Natural killer cell treated with Interleukin-12 subunit alpha and Interleukin-12 subunit beta and Interleukin-15 and Interleukin-18, amount 100 ng/mL, for 72 hours (primary cell): Measurements from ENCODE around the gene SMS. TPM values are rescaled to one million over a fixed set of nuclear protein-coding genes. Genes with fewer than 3 reads are reported as not detected.

Experiments
- ATAC-seq, 2 donors: fragments of 150-1000 bp; cut with Tn5 transposase in 1 of 2; sonication (Bioruptor Pico), chemical (Tn5 transposase) in 1 of 2; 2 replicates each; pipeline ENCODE4 v1.10.0; 2021
- DNase-seq: peaks from one replicate; pipeline ENCODE4 v3.0.0; 2022; ENCODE audit warnings: low spot score
- H3K27ac Mint-ChIP-seq, 2 donors: 1 replicate in 1 of 2; 2 replicates in 1 of 2; pipeline ENCODE4 v1.8.0; 2022; ENCODE audit warnings: mixed read lengths in 2 of 2, mild to moderate bottlenecking in 1 of 2, moderate library complexity in 1 of 2
- H3K27me3 Mint-ChIP-seq, 2 donors: 1 replicate in 1 of 2; 2 replicates in 1 of 2; pipeline ENCODE4 v1.8.0; 2022; ENCODE audit warnings: mixed read lengths in 2 of 2
- H3K36me3 Mint-ChIP-seq: one replicate; pipeline ENCODE4 v1.8.0; 2022; ENCODE audit warnings: mixed read lengths
- H3K4me1 Mint-ChIP-seq, 2 donors: 1 replicate in 1 of 2; 2 replicates in 1 of 2; pipeline ENCODE4 v1.8.0; 2022; ENCODE audit warnings: low read depth in 2 of 2, mixed read lengths in 2 of 2, mild to moderate bottlenecking in 1 of 2
- H3K4me3 Mint-ChIP-seq: one replicate; pipeline ENCODE4 v1.8.0; 2022; ENCODE audit warnings: mixed read lengths
- H3K9me3 Mint-ChIP-seq: 2 replicates; pipeline ENCODE4 v1.8.0; 2022; ENCODE audit warnings: mixed read lengths
- total RNA-seq, 2 donors: library from RNA; stranded (reverse); gene quantifications; one replicate each; pipeline ENCODE4 v1.2.3, GENCODE V29; 2022

The SMS gene
- total RNA-seq, 2 donors from 2014 or later: 119 to 127 TPM

DNA sequence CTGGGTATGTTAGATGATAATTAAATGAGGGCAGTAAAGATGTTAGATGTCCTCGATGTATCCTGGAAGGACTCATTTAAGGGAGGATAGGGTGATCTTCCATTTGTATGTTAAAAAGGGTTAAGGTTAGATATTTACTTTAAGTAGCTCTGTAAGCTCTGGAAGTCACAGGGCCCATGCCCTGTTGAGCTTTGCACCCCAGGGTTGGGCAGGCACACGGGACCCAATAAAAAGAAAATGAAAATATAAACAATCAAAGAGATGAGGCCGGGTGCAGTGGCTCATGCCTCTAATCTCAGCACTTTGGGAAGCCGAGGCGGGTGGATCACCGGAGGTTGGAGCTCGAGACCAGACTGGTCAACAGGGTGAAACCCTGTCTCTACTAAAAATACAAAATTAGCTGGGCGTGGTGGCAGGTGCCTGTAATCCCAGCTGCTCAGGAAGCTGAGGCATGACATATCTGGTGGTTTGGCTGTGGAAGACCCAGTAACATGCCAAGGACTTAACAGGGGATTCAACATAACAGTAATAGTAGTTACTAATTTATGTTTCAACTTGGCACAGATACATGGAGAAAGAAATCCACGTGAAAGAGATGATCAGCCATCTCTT lies 74.7 kb downstream of the SMS start:
- Mint-ChIP-seq H3K9me3 (no peaks in the 10 kb centered on the region), H3K4me3 (no peak overlapping the region), H3K36me3 (no peaks in the 10 kb centered on the region), H3K27me3 (no peaks in the 10 kb centered on the region), H3K27ac (no peak overlapping the region), H3K4me1 (no peaks in the 10 kb centered on the region)
- DNase-seq (no peak), ATAC-seq (no peak)

DNA sequence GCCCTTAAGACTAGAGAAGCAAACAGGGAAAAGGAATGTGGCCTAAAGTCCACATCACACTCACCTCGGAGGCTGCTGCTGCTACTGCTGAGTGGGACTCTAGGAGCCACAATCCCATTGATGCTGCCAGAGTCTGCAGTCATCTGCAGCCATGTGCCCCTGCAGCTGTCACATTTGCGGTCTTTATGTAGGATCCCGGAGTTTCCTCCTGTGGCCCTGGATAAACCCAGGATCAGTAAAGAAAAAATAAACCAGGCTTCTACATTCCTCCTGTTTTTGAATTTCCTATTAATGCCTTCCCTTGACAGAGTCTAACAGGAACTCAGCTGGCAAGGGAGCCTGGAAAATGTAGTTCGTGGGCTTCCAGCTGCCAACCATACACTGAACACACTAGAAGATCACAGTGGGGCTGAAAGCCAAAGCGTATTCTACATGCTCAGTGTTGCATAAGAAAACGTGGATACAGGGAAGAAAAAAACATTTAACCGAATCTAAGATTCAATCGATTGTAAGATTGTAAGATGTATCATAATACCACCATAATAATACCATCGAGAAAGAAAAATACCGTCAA lies 81.3 kb downstream of the SMS start:
- H3K4me1 Mint-ChIP-seq: no peaks in the 10 kb centered on the region
- DNase-seq (no peak), ATAC-seq (no peak)
- H3K9me3 Mint-ChIP-seq: no peaks in the 10 kb centered on the region
- no peak overlapping the region for H3K4me3 Mint-ChIP-seq
- no peaks in the 10 kb centered on the region for H3K27me3 Mint-ChIP-seq
- H3K27ac Mint-ChIP-seq: no peak overlapping the region
- no peaks in the 10 kb centered on the region for H3K36me3 Mint-ChIP-seq

DNA sequence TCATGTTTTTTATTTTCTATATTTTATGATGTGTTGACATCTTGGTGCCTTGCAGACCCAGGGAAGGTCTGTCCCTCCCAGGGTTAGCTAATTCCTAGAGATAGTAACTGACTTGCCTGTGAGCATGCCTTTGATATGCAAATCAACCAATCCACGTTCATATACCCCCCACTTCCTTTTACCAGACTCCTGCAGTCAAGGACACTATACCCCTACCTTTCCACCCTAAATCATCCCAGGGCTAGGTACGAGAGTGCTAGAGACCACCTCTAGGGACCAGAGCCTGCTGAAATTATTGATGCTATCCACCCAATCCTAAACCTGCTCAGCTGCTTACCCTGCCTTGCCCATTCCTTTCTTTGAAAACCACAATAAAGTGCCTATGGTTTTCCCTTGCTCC lies 84.1 kb downstream of the SMS start:
- no peaks in the 10 kb centered on the region for H3K27me3 Mint-ChIP-seq
- ATAC-seq (no peak), DNase-seq (no peak)
- H3K4me3 Mint-ChIP-seq: no peak overlapping the region
- H3K4me1 Mint-ChIP-seq: no peaks in the 10 kb centered on the region
- H3K9me3 Mint-ChIP-seq: no peaks in the 10 kb centered on the region
- H3K36me3 Mint-ChIP-seq: no peaks in the 10 kb centered on the region
- H3K27ac Mint-ChIP-seq: no peak overlapping the region

DNA sequence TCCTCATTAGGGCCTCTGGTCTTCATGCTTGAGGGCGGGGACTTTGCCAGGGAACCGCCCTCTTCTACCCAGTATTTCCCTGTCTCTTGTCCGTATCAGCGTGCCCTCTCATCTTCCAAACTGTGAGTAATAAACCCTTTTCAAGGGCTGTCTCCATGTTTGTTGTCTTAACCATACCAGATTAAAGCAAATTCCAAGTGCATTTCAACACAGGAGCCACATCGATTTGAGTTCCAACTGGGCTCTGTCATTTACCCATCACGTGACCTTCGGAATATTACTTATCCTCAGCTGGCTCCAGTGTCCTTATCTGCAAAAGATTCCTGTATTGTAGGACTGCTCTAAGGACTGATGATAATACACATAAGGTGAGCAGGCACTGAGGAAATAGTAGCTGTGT lies 85.2 kb downstream of the SMS start:
- Mint-ChIP-seq H3K4me1 (no peaks in the 10 kb centered on the region), H3K27me3 (no peaks in the 10 kb centered on the region)
- ATAC-seq: no peak

DNA sequence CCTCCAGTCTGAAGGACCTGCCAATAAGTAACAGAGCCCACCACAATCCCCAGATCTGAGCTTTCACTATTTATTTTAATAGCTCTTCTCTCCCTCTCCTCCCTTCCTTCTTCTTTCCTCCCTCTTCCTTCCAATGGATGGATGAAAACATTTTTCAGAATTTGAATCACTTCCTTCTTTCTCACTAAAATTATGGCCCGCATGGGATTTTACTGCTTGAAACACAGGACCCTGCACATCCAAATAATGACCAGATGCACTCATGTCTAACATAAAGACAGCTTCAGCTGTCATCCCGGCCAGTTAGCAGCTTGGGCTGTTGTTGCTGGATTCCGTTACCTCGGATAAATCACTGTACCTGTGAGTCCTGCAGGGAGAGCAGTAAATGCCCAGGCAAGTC lies 86.2 kb downstream of the SMS start:
- Mint-ChIP-seq H3K4me3 (no peak overlapping the region), H3K36me3 (no peaks in the 10 kb centered on the region), H3K9me3 (no peaks in the 10 kb centered on the region), H3K27ac (no peak overlapping the region), H3K4me1 (no peaks in the 10 kb centered on the region), H3K27me3 (no peaks in the 10 kb centered on the region)
- no peak for ATAC-seq
- DNase-seq: no peak

More for the DNA sequence above, 85.2 kb downstream of the SMS start:
- Mint-ChIP-seq H3K36me3 (no peaks in the 10 kb centered on the region), H3K9me3 (no peaks in the 10 kb centered on the region), H3K4me3 (no peak overlapping the region), H3K27ac (no peak overlapping the region)
- no peak for DNase-seq

DNA sequence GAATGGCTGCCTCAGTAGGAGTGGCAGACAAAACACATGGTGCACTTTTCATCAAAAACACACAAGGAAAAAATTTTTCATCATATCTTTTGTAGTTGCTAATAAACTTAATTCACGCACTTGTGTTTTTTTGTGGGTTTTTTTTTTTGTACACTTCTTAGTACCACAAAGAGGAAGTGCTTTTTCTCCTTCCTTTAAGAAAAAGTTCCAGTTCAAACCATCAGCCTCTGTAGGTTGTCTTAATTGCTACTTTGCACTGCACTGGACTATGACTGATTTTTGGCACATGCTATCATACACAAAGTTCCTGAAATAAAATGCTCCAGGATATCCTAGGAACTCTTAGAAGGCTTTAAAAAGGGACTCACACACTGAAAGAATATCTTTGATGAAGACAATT lies 91.6 kb downstream of the SMS start, which contains the start of gene PHEX:
Gene PHEX (plus strand): TSS at position 242 of the 400 bp plus-strand sequence. CDS start 681 bp downstream, outside the sequence.
- H3K9me3 Mint-ChIP-seq: no peaks in the 10 kb centered on the region
- DNase-seq (no peak), ATAC-seq (no peak)
- H3K27me3 Mint-ChIP-seq: peaks cover 0 to 7% of the 10 kb centered on the region in 2 donors
- H3K27ac Mint-ChIP-seq: no peak within 1 kb of the TSS
- no peak within 1 kb of the TSS for H3K4me3 Mint-ChIP-seq
- H3K36me3 Mint-ChIP-seq: no peaks in the 10 kb centered on the region
- no peaks in the 10 kb centered on the region for H3K4me1 Mint-ChIP-seq

DNA sequence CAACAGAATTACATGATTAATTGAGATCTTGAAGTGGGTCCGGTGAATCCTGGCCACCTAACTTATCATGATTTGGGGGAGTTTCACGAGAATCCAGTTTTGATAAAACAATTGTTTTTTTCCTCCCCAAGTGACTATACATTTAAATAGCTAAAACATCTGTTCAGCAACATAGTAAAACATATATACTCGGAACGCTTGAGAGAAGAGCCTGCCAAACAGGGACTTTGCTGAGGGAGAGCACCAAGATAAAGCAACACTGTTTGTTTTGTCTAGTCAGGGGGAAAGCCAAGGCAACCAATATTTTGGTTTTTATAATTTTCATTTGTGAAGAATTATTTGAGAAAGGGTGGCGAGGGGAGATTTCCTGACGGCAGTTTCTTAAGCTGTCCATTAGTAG lies 92.0 kb downstream of the SMS start:
- Mint-ChIP-seq H3K4me1 (no peaks in the 10 kb centered on the region), H3K9me3 (no peaks in the 10 kb centered on the region), H3K27ac (no peak overlapping the region), H3K27me3 (peaks cover 0 to 7% of the 10 kb centered on the region in 2 donors), H3K36me3 (no peaks in the 10 kb centered on the region), H3K4me3 (no peak overlapping the region)
- no peak for ATAC-seq
- no peak for DNase-seq

DNA sequence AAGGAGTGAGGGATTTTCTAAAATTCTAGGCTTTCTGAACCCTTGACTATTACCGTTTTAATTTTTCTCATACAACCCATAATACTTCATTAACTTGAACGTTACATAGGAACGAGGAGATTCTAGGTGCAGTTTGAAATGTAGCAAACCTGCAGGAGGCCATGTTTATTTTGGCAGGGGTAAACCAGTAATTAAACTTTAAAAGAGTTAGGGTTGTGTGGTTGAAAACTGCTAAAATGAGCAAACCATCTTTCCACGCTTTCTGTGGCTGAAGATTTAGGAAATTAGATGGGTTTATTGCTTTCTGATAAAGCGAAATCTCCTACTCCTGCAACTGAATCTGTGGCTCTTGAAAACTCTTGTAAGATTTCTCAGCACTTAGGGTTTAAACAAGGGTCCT lies 93.3 kb downstream of the SMS start:
- Mint-ChIP-seq H3K27ac (no peak overlapping the region), H3K4me3 (no peak overlapping the region), H3K9me3 (no peaks in the 10 kb centered on the region), H3K27me3 (peaks cover 0 to 7% of the 10 kb centered on the region in 2 donors), H3K36me3 (no peaks in the 10 kb centered on the region), H3K4me1 (no peaks in the 10 kb centered on the region)
- DNase-seq (no peak), ATAC-seq (no peak)

DNA sequence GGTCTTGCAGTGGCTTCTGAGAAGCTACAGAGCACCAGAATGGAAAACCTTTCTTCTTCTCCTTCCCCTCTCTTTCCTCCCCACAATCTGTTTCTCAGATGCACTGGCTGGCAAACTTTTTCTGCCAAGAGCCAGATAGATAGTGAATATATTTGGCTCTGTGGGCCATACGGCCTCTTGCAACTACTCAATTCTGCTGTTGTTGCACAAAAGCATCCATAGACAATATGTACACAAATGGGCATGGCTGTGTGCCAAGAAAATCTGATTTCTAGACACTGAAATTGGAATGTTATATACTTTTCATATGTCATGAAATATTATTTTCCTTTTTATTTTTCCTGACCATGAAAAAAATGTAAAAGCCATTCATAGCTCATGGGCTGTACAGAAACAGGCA lies 94.7 kb downstream of the SMS start:
- Mint-ChIP-seq H3K27me3 (peaks cover 0 to 10% of the 10 kb centered on the region in 2 donors), H3K36me3 (no peaks in the 10 kb centered on the region), H3K27ac (no peak overlapping the region), H3K4me1 (no peaks in the 10 kb centered on the region), H3K4me3 (no peak overlapping the region), H3K9me3 (no peaks in the 10 kb centered on the region)
- DNase-seq (no peak), ATAC-seq (no peak)

DNA sequence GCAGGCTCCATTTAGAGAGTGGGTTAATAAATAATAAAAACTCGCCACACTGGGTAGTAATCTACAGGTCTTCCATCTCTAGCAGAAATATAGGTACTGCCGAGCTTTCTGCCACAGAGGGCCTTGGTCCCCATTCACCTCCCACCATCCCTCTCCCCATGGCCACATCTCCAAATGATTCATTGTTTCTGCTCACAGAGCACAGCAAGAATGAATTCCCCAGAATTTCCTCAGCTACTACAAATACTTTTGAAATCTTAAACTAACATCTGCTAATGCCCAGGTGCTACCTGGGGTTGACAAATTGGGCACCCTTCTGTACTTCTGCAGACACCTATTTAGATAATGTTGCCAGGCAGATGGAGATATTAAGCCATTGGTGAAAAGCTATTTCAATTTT lies 96.7 kb downstream of the SMS start:
- Mint-ChIP-seq H3K36me3 (no peaks in the 10 kb centered on the region), H3K4me1 (no peaks in the 10 kb centered on the region), H3K4me3 (no peak overlapping the region), H3K27ac (no peak overlapping the region), H3K27me3 (peaks cover 0 to 10% of the 10 kb centered on the region in 2 donors), H3K9me3 (no peaks in the 10 kb centered on the region)
- ATAC-seq (no peak), DNase-seq (no peak)

DNA sequence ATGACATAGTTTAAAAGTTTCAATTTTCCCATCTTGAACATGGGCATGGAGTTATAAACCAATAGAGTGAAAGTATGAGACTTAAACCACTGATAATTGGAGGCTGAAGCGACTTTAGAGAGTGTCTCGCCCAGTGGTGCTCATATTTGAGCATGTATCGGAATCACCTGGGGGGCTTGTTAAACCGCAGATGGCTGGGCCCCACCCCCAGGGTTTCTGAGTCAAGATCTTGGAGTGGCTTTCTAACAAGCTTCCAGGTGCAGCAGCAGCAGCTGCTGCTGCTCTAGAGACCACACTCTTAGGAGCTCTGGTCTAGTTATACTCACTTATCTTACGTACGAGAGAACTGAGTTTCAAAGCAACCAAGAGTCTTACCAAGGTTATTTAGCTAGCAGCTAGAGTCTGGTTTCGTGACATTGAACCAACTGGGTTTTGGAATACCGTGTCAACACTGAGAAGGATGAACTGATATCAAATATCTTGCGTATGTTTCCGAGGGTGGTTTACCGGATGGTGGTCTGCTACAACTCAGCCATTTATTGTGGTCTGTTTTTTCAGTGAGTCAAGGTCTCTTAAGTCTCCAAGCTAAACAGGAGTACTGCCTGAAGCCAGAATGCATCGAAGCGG lies 97.5 kb downstream of the SMS start:
- H3K27ac Mint-ChIP-seq: no peak overlapping the region
- H3K36me3 Mint-ChIP-seq: no peaks in the 10 kb centered on the region

DNA sequence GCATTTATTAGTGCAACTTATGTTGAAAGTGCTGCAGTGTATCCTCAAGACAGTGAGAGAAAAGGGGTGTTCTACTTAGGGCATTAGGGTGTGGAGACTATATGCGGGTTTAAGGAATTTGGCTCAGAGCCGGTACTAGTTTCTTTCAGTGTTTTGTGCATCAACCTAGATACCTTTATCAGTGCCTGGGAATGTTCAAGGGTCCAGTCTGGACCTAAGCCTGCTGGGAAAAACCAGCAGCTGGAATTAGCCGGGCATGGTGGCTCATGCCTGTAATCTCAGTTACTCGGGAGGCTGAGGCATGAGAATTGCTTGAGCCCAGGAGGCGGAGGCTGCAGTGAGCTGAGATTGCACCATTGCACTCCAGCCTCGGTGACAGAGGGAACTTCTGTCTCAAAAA lies 99.0 kb downstream of the SMS start:
- no peaks in the 10 kb centered on the region for H3K9me3 Mint-ChIP-seq
- no peaks in the 10 kb centered on the region for H3K4me1 Mint-ChIP-seq
- no peak for DNase-seq
- H3K36me3 Mint-ChIP-seq: no peaks in the 10 kb centered on the region
- ATAC-seq: no peak
- H3K4me3 Mint-ChIP-seq: no peak overlapping the region
- no peak overlapping the region for H3K27ac Mint-ChIP-seq
- H3K27me3 Mint-ChIP-seq: peaks cover 0 to 8% of the 10 kb centered on the region in 2 donors

More for the DNA sequence above, 97.5 kb downstream of the SMS start:
- no peaks in the 10 kb centered on the region for H3K4me1 Mint-ChIP-seq
- H3K4me3 Mint-ChIP-seq: no peak overlapping the region
- no peak for ATAC-seq
- DNase-seq: no peak
- H3K27me3 Mint-ChIP-seq: peaks cover 0 to 8% of the 10 kb centered on the region in 2 donors
- H3K9me3 Mint-ChIP-seq: no peaks in the 10 kb centered on the region

DNA sequence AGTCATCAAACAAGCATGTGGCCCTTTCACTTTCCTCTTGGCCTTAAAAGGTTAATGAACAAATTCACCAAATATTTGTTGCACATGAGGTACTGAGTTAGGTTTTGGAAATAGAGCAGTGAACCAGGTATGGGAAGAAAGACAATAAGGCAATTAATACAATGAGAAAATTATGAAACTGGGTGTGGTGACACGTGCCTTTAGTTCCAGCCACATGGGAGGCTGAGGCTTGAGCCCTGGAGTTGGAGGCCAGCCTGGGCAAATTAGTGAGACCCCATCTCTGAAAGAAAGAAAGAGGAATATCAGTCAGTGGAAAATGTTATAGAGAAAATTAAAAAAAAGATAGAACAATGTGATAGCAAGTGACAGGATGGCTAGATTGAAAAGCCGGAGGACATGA lies 99.7 kb downstream of the SMS start:
- no peak overlapping the region for H3K27ac Mint-ChIP-seq
- no peak overlapping the region for H3K4me3 Mint-ChIP-seq
- no peaks in the 10 kb centered on the region for H3K36me3 Mint-ChIP-seq
- no peaks in the 10 kb centered on the region for H3K9me3 Mint-ChIP-seq
- peaks cover 0 to 4% of the 10 kb centered on the region in 2 donors for H3K27me3 Mint-ChIP-seq
- no peaks in the 10 kb centered on the region for H3K4me1 Mint-ChIP-seq
- DNase-seq: no peak
- no peak for ATAC-seq

DNA sequence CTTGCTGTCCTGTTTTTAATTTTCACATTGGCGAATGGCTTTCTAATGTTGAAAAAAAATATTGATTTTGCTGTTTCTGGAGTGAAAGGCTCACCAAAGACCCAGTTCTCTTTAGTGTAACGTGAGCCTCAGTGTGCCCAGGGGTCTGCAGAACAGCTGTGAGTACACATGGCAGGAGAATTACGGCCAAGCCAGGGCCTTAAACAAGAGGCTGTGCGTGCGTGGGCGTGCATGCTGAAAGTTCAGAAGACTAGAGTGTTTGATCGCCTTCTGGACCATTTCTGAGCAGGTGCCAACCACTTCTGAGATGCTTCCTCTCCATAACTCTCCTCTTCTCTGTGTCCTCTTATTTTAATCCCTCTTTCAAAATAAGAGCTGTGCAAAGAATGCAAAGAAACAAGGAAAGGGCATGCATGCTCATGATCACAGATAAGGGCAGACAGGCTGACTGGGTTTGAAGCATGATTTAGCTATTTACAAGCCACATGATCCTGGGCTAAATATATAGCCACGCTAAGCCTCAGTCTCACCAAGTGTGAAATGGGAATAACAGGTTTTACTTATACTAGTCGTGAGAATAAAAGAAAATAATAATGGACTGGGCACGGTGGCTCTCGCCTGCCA lies 101.5 kb downstream of the SMS start:
- Mint-ChIP-seq H3K36me3 (no peaks in the 10 kb centered on the region), H3K4me1 (no peaks in the 10 kb centered on the region), H3K9me3 (no peaks in the 10 kb centered on the region), H3K27ac (no peak overlapping the region), H3K27me3 (peaks cover 0 to 3% of the 10 kb centered on the region in 2 donors), H3K4me3 (no peak overlapping the region)
- DNase-seq (no peak), ATAC-seq (no peak)
